Measurements from ENCODE around the gene SVBP.
"Not testable (repeated sequence)": the region's sequence is repeated elsewhere in the genome, so short reads cannot be mapped to it uniquely, and the experiment has no call there.

SVBP gene

DNA sequence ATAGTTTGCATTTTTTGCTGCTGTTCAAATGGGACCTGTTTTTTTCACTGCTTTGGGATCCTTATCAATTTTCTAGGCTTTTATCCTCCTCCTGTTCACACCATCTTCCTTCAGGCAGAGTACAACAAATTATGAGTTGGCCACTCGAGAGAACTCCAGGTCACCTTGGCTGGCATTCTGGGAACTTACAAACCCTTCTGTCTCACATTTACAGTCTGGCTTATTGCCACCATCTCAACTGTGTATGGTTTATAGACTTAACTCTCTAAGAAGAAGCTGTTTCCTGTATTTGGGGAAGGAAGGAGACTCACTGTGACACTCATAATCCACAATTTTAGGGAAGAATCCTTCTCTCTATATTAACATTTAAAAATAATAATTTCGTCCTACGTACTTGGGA is 23.8 kb upstream of the SVBP start:
- FAIRE-seq: no peak

DNA sequence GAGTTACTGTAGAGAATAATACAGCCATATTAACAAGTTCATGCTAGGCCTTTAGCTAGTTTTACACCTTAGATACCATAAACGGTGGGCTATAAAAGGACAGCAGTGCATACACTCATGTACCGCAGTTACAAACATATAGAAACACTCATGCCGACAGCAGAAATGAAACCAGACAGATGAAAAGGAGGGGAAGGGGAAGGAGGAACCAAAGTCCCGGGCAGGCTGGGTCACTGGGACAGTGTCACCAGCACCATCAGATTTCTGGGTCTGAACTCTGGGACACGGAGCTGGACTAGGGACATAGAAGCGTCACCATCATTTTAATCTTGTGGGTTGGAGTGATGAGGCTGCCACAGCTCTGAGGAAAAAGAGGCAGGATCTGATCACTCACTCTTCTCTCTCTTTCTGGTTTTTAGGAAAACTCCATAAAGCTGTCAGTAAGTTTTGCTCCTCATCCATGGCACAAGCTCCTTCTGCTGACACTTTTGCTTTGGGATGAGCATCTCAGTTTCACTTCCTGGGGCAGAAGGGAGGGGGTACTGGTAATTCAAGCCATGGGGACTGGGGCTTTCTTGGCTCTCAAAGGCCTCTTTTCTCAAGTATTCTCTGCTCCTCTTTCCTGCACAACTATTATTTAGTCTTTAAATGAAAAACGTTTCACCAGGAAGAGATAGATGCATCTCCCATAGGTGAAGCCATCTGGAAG is 21.4 kb upstream of the SVBP start:
- FAIRE-seq: no peak

DNA sequence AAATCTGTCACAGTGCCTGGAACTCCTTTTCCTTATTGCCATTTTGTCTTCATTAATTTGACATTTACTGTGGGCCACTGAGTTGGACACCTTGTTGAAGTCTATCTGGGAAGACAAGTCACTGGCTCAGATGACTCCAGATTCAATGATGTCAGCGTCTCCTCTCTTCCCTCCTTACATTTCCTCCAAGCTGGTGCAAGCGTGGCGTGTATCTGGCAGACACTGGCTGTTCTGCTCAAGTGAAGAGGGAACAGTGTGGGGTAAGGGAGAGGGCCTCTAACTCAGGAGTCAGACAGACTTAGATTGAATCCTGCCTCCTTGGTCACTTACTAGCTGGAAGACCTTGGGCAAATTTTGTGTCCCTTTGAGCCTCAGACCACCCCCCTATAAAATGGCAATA is 20.5 kb upstream of the SVBP start:
- no peak for FAIRE-seq

- no peak for FAIRE-seq
Measured at GRCh38 chr1:42835422-42835821, 18.2 kb upstream of the SVBP start.

DNA sequence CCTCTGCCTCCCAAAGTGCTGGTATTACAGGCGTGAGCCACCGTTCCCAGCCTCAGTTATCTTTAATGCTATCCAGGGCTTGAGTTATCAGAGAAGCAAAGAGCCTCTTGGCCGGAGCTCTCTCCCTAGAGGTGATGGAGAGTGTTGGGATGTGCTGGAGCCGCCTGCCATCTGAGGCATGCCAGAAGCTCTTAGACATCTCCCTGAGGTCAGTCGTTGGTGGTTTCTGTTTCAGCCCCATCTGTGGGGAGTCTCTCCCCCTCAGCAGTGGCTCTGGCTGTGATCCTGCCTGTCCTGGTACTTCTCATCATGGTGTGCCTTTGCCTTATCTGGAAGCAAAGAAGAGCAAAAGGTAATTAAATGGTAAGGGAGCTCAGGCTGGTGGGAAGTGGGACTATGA is 17.6 kb upstream of the SVBP start:
- FAIRE-seq: no peak

GRCh38 chr1:42833981-42834380 is 16.8 kb upstream of the SVBP start:
- no peak for FAIRE-seq

DNA sequence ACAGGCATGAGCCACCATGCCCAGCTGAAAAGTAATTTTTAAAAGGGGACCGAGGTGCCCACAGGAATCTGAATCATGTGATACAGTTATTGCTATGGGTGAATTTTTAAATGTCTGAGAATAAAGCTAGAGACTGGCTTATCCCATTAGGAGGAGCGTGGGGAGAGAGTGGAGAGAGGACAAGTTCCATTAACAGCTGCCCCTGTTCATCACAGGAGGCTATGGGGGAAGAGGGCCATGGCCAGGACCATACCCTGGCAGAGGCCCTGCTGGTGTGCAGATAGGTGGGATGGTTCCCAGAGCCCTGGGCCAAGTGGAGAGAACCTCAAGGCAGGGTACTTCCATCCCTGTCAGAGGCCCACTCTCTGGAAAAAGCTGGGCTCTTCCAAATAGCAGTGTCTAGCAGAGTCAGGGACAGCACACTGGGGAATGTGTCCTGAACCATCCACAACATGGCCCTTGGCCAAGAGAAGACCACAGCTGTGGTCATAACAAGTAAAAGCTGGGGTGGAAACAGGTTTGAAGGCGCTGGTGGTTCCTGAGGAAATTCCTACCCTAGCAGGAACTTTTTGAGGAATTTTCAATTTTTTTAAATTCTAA is 15.5 kb upstream of the SVBP start:
- FAIRE-seq: no peak

- no peak for FAIRE-seq
Measured at GRCh38 chr1:42831273-42831672, 14.1 kb upstream of the SVBP start.

DNA sequence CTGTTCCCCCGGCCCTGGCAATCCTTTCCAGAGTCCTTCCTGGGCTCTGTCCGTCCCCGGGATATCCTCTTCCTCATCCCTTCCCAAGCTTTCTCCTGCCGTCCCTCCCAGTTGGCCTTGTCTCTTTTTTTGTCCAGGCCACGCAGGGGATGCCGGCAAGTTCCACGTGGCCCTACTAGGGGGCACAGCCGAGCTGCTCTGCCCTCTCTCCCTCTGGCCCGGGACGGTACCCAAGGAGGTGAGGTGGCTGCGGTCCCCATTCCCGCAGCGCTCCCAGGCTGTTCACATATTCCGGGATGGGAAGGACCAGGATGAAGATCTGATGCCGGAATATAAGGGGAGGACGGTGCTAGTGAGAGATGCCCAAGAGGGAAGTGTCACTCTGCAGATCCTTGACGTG is 13.4 kb upstream of the SVBP start:
- no peak for FAIRE-seq

- FAIRE-seq: no peak
Measured at GRCh38 chr1:42825036-42825851, 8.0 kb upstream of the SVBP start.

- no peak for FAIRE-seq
Measured at GRCh38 chr1:42824481-42825035, 7.4 kb upstream of the SVBP start.

DNA sequence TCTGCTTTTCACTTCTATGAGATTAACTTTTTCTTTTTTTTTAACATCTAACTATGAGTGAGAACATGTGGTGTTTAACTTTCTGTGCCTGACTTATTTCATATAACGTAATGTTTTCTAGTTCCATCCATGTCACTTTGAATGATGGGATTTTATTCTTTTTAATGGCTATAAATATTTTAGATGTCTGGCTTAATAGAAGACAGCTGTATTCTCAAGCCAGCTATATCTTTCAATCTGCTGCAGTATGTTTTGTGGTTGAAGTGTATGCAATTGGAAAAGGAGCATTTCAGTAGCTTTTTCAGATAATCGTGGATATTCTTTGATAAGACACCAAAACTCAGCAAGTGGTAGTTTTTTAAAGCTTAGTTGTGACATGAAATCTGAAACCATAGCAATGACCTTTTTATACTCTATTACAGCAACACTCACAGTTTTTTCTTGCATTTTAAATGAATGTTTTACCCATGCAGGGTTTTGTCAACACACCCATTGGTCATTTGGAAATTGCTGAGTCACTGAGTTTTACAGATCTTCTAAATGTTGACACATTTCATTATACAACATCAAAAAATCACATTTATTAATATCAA is 5.7 kb upstream of the SVBP start:
- no peak for FAIRE-seq

- peak; percentile 65 for FAIRE-seq
Measured at GRCh38 chr1:42821690-42822089, 4.5 kb upstream of the SVBP start.

DNA sequence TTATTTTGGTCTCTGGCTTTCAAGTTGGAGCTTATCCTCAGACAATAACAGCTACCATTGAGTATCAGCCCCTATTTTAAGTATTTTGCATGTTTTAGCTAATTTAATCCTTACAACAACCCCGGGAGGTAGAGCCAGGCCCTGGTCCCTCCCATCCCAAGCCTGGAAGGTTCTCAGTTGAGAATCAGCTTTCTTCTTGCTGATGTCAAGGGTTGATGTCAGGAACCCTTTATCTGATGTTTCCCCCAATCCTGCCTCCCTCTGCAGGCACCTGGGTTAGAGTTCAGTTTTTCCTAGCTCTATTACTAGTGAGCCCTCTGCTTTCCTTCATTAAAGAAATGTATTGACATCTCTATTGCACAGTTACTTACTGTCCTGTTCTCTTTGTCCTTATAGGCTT is 3.6 kb upstream of the SVBP start:
- FAIRE-seq: no peak

- FAIRE-seq: no peak
Measured at GRCh38 chr1:42817976-42818375, 779 bp upstream of the SVBP start.

- FAIRE-seq: no peak
Measured at GRCh38 chr1:42817440-42817767, 207 bp upstream of the SVBP start.

- no peak for FAIRE-seq
Measured at GRCh38 chr1:42815941-42816584, 1.1 kb downstream of the SVBP start.

DNA sequence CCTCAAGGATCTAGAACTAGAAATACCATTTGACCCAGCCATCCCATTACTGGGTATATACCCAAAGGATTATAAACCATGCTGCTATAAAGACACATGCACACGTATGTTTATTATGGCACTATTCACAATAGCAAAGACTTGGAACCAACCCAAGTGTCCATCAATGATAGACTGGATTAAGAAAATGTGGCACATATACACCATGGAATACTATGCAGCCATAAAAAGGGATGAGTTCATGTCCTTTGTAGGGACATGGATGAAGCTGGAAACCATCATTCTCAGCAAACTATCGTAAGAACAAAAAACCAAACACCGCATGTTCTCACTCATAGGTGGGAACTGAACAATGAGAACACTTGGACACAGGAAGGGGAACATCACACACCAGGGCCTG is 2.4 kb downstream of the SVBP start:
- not testable (repeated sequence) for FAIRE-seq

DNA sequence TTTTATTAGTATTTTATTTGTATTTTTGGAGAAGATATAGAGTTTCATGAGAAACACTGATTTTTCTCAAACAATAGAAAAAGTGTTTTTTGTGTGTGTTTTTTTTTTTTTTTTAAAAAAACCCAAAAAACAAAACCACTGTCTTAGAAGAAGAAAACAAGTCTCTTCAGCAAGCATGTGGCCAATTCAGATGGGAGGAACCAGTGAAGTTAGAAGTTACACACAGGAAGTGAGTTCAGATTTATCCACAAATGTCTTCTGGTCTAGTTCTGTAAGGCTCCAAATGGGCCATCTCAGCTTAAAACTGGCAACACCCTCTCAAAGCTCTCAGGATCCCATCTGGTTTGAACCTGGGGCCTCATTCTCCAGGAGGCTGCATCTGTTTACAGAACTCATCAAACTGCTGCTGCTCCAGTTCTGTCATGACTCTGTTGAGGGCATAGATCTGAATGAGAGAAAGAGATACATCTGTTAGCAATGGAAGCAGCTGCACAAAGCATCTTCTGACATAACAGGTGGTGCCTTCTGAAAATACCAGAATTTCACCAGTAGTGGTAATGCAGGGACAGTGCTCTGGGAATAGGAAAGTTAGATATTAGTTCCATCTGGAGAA is 10.0 kb downstream of the SVBP start:
- FAIRE-seq: no peak

GRCh38 chr1:42806593-42806992 is 10.6 kb downstream of the SVBP start:
- no peak for FAIRE-seq

DNA sequence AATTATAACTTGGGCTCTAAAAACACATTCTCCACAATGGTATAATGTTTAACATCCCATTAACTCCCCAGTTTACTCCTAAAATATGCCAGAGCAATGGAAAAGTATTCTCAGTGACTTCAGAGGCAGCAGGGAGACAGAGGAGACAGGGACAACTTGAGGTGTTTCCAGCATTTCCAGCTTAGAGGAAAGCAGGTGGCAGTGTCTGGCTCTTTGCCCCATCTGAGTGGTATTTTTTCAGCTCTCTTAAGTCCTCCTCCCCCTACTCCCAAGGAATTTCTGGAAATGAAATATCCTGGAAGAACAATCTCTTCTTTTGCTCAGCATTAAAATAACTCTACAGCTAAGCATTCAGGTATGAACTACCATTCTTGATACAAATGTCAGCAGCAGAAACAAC is 11.0 kb downstream of the SVBP start:
- no peak for FAIRE-seq

DNA sequence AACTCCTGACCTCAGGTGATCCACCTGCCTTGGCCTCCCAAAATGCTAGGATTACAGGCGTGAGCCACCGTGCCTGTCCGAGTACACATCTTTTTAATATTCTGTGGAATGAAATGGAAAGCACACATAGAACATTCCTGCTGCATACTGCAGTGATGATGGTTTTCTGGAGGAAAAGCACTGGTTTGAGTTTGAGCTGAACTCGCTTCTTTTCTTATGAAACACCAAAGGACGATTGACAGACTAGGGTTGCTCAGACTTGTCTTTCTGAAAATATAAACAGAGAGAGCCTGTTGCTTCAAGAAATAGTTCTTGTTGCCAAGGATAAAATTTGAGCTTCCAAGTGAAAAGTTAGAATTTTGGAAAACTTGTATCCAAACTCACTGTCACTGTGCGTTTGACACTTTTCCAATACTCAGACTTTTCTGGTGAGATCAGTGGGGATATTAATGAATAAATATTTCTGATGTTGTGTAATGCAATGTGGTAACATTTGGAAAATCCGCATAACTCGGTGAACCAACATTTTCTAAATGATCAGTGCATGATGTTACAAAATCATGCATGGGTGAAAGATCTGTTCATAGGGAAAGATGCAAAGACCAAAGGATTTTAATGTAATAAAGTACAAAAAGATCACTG is 15.2 kb downstream of the SVBP start:
- no peak for FAIRE-seq
